ENCODE measurements around the gene ZMIZ1. TPM values are rescaled to one million over a fixed set of nuclear protein-coding genes. Genes with fewer than 3 reads are reported as not detected.

The ZMIZ1 gene
- total and polyA plus RNA-seq, 2 experiments from 2014 or later: 48.2 to 78.8 TPM

DNA sequence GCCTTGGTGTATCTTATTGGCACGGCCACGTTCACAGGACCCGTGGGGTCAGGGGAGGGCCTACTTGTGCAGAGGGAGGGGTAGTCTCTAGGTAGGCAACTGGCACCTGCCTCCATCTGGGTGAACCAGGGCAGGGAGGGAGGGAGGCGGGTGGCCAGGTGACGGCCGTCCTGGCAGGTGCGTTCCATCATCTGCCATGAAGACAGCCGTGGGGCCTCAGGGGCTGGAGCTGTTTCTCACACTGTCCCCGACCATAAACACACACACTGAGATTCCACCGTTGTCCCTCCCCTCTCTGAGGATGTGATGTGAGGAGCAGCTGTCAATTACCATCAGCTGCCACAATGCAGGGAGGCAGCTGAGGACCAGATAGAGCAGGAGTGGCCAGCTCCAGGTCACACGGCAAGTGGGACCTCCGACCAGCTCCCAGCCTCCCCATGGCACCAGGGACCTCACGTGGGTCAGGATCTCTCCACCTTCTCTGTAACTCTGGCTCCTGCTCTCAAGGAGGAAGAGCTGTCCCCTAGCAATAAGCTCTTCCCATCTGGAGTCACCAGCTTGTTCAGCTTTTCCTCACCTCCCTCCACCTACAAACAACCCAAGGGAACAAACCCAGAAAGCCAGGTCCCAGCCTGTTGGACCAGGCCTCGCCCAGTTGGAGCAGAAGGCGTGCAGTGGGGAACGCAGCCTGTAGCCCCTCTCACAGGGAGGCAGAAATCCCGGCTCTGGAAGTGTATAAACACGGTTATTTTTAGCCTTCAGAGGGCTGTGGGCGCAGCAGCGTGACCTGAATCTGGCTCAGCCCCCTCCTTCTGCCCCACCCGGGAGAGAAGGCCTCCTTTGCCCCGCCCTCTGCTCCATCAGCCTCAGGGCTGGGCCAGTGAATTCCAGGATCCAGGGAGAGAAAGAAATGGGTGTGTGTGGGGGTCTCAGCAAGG lies 33.1 kb downstream of the ZMIZ1 start:
- H3K9me3 ChIP-seq (ENCODE audit: low read depth): no peaks in the 10 kb centered on the region

DNA sequence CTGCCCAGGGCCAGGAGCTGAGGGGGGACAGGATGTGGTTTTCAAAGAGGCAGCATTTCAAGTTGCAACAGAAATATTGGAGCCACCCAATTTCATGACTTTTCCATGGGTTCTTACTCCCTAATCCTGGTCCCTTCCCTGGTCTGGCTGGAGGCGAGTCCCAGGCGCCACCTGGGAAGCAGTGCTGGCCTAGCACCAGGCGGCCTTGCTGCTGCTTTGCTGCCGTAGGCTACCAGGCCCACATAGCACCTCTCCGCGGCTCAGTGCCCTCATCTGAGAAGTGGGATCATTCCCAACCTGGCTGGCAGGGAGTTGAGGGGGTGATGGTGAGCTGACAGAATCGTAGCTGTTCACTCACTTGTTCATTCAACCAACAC lies 33.7 kb downstream of the ZMIZ1 start:
- Histone ChIP-seq H3K27me3 (no peaks in the 10 kb centered on the region), H3K4me3 (no peak overlapping the region), H3K4me1 (ENCODE audit: low read depth) (peaks cover 65% of the 10 kb centered on the region), H3K36me3 (no peaks in the 10 kb centered on the region), H3K27ac (peak overlapping the region; percentile 92), H3K9me3 (ENCODE audit: low read depth) (no peaks in the 10 kb centered on the region)
- DNase-seq (ENCODE audit: low read depth in 1 of 2, low spot score in 1 of 2): no peak
- TF ChIP-seq, protein P1, sequence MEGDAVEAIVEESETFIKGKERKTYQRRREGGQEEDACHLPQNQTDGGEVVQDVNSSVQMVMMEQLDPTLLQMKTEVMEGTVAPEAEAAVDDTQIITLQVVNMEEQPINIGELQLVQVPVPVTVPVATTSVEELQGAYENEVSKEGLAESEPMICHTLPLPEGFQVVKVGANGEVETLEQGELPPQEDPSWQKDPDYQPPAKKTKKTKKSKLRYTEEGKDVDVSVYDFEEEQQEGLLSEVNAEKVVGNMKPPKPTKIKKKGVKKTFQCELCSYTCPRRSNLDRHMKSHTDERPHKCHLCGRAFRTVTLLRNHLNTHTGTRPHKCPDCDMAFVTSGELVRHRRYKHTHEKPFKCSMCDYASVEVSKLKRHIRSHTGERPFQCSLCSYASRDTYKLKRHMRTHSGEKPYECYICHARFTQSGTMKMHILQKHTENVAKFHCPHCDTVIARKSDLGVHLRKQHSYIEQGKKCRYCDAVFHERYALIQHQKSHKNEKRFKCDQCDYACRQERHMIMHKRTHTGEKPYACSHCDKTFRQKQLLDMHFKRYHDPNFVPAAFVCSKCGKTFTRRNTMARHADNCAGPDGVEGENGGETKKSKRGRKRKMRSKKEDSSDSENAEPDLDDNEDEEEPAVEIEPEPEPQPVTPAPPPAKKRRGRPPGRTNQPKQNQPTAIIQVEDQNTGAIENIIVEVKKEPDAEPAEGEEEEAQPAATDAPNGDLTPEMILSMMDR (IDR thresholded peaks at IDR 0.05; ENCODE audit: low read depth, low read length): no peak

More for the DNA sequence above, 33.1 kb downstream of the ZMIZ1 start:
- Histone ChIP-seq H3K36me3 (no peaks in the 10 kb centered on the region), H3K27ac (peak overlapping the region; percentile 92), H3K27me3 (no peaks in the 10 kb centered on the region), H3K4me3 (no peak overlapping the region), H3K4me1 (ENCODE audit: low read depth) (peaks cover 65% of the 10 kb centered on the region)
- TF ChIP-seq, protein P1 (IDR thresholded peaks at IDR 0.05; ENCODE audit: low read depth, low read length): no peak
- peak; percentile 34 to 81 for DNase-seq (ENCODE audit: low read depth in 1 of 2, low spot score in 1 of 2)

DNA sequence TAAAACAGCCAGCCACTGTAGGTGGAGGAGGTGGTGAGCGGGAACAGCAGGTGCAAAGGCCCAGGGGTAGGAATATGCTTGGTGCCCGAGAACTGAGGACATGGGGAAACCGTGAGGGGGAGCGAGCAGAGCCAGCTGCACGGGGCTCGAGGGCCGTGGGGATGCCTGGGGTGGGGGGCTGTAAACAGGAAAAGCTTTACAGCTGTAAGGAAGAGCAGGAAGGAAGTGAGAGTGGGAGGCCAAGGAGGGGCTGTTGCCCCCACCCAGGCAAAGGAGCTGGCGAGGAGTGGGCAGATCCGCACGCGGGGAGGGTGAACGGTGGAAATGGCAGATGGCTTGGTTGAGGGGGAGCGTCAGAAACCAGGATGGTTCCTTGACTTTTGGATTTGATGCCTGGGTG lies 34.4 kb downstream of the ZMIZ1 start:
- TF ChIP-seq, protein P1 (IDR thresholded peaks at IDR 0.05; ENCODE audit: low read depth, low read length): no peak
- Histone ChIP-seq H3K27ac (peak overlapping the region; percentile 92), H3K36me3 (no peaks in the 10 kb centered on the region), H3K27me3 (no peaks in the 10 kb centered on the region), H3K4me1 (ENCODE audit: low read depth) (peaks cover 62% of the 10 kb centered on the region), H3K4me3 (no peak overlapping the region), H3K9me3 (ENCODE audit: low read depth) (no peaks in the 10 kb centered on the region)
- no peak for DNase-seq (ENCODE audit: low read depth in 1 of 2, low spot score in 1 of 2)

- H3K9me3 ChIP-seq (ENCODE audit: low read depth): no peaks in the 10 kb centered on the region
- TF ChIP-seq, protein P1 (IDR thresholded peaks at IDR 0.05; ENCODE audit: low read depth, low read length): no peak
- no peaks in the 10 kb centered on the region for H3K27me3 ChIP-seq
- DNase-seq (ENCODE audit: low read depth in 1 of 2, low spot score in 1 of 2): no peak
- no peak overlapping the region for H3K4me3 ChIP-seq
- H3K36me3 ChIP-seq: no peaks in the 10 kb centered on the region
- peak overlapping the region; percentile 92 for H3K27ac ChIP-seq
- H3K4me1 ChIP-seq (ENCODE audit: low read depth): peaks cover 60% of the 10 kb centered on the region
Observed at GRCh38 chr10:79103585-79103984, 34.8 kb downstream of the ZMIZ1 start.

DNA sequence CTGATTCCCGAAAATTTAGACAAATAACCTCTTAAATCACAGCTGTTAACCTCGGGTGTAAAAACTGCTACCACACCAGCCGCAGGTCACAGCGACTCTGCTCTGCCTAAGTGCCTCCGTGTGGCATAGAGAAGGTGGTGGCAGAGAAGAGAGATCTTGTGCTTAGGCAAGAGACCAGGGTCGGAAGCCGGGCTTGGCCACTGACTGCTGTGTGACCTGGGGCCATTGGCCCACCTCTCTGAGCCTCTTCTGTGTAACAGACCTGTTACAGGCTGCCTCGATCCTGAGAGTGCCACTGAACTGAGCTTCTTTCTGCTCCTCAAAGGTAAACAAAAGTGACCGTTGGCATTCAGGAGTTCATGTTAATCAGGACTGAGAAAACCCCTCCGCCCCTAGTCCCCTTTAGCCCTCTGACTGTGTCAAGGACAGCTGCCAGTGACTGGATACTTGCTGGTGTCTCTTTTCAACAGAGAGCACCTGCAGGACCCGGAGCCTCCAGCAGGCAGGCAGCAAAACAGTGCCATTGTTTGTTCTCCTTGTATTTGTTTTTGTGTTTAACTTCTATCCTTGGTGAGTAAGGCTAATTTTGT lies 36.5 kb downstream of the ZMIZ1 start:
- Histone ChIP-seq H3K4me1 (ENCODE audit: low read depth) (peaks cover 50% of the 10 kb centered on the region), H3K27me3 (no peaks in the 10 kb centered on the region), H3K36me3 (no peaks in the 10 kb centered on the region), H3K27ac (peak overlapping the region; percentile 35), H3K9me3 (ENCODE audit: low read depth) (no peaks in the 10 kb centered on the region), H3K4me3 (no peak overlapping the region)
- no peak for DNase-seq (ENCODE audit: low read depth in 1 of 2, low spot score in 1 of 2)
- TF ChIP-seq, protein P1 (IDR thresholded peaks at IDR 0.05; ENCODE audit: low read depth, low read length): no peak

Measured in cardiac muscle cell (in vitro differentiated cells and primary cell).